ENCODE data around the gene OCA2.

Gene OCA2

DNA sequence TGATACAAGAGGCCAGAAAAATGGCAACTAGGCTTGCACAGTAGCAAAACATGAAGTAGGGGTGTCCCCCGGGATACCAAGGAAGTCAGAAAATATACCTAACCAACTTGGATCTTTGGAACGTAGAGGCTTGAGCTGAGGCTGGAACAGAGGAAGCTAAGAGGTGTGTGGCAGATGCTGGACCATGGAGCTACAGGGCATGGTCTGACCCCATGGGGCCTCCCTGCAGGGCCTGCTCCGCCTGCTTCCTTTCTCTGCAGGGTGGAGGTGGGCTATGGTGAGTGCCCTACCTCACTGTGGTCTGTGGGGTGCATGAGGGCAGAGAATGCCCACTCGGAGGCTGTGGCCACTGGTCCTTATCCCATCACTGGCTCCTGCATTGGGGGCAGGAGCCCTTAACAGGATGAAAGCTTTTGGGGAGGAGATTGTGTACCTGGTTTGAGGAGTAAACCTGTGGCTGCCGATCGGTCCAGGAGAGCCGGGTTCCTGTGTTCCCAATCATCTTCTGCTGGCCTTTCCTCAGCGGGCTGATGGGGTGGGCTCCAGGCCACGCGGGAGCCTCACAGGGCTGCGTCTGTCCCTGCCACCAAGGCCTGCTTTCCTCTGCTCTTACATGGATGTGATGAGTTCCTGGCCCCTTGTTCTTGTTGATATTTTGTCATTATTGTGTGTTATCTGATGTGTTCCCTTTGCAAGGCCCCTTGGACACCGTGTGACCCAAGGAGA is 96.8 kb downstream of the OCA2 start:
- no peak overlapping the region for H3K27ac Mint-ChIP-seq
- no peaks in the 10 kb centered on the region for H3K36me3 Mint-ChIP-seq (ENCODE audit: insufficient read depth)
- peaks cover 6% of the 10 kb centered on the region in 2 donors for H3K27me3 Mint-ChIP-seq
- H3K4me1 Mint-ChIP-seq (ENCODE audit: low read depth in 2 of 2): peaks cover 0 to 2% of the 10 kb centered on the region in 2 donors
- peaks cover 0 to 8% of the 10 kb centered on the region in 2 donors for H3K9me3 Mint-ChIP-seq
- ATAC-seq (replicated peaks) (no peak), DNase-seq (no peak)
- no peak overlapping the region for H3K4me3 Mint-ChIP-seq

DNA sequence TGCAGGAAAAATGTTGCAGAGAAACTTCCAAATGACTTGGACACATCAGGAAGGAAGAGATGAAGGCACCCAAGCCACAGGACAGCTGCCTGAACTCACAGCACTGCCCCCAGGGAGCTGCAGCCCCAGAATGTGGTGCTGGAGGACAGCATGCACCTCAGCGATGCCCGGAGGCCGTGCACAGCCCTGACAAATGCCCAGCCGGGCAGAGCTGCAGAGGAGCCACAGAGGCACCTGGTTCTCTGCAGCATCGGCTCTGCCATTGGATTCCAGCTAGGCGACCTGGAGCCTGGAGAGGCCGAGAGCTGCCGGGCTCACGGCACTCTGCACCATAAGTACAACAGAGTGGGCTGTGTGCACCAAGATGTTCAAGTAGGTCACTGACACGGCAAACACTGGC is 97.5 kb downstream of the OCA2 start:
- Mint-ChIP-seq H3K27me3 (peaks cover 6% of the 10 kb centered on the region in 2 donors), H3K4me3 (no peak overlapping the region), H3K9me3 (peaks cover 0 to 8% of the 10 kb centered on the region in 2 donors), H3K36me3 (ENCODE audit: insufficient read depth) (no peaks in the 10 kb centered on the region), H3K27ac (no peak overlapping the region), H3K4me1 (ENCODE audit: low read depth in 2 of 2) (peaks cover 0 to 2% of the 10 kb centered on the region in 2 donors)
- DNase-seq: no peak
- no peak for ATAC-seq (replicated peaks)

DNA sequence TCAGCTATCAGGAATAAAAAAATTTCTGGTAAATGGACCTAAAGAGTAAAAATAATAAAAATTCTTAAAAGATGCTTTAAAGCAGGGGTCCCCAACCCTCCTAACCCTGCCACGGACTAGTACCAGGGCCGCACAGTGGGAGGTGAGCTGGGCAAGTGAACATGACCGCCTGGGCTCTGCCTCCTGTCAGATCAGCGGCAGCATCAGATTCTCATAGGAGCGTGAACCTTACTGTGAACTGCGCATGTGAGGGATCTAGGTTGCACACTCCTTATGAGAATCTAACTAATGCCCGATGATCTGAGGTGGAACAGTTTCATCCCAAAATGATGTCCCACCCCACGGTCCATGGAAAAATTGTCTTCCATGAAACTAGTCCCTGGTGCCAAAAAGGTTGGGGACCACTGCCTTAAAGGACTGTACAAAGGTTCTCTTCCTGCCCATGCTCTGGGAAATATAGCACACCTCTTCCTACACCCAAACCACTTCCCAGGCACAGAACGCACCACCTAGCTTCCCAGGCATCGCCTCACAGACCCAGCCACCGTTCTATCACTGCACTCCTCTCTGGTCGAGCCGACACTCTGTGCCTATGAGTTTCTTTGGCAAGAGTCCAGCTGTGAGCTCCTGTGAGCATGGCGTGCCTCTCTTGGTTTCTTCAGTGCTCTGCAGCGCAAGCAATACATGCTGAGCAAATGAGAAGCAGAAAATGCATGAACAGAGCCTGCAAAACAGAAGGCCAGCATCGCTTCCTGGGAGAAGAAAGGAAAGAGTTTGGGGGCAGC is 104.9 kb downstream of the OCA2 start:
- H3K9me3 Mint-ChIP-seq: peaks cover 6 to 9% of the 10 kb centered on the region in 2 donors
- no peak overlapping the region for H3K4me3 Mint-ChIP-seq
- ATAC-seq (replicated peaks) (no peak), DNase-seq (no peak)
- no peaks in the 10 kb centered on the region for H3K4me1 Mint-ChIP-seq (ENCODE audit: low read depth in 2 of 2)
- H3K27me3 Mint-ChIP-seq: peaks cover 7 to 26% of the 10 kb centered on the region in 2 donors
- no peaks in the 10 kb centered on the region for H3K36me3 Mint-ChIP-seq (ENCODE audit: insufficient read depth)
- no peak overlapping the region for H3K27ac Mint-ChIP-seq

DNA sequence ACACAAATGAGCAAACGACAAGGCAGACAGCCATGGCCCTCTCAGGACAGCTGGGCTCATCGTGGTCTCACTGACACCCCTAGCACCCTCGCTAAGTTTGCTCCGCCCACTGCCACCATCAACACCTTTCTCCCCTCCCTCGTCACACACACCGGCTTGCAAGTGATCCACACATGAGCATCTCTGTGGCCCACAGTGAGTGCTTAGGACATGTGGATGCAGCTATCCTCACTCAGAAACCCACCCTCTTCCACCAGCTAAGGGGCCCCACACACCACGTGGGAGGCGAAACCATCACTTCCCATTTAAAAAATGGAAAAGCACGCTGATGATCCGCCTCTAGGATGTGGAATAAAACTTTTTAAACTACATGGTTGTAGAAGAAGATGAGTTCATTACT is 105.6 kb downstream of the OCA2 start:
- H3K4me3 Mint-ChIP-seq: no peak overlapping the region
- no peak for ATAC-seq (replicated peaks)
- H3K27ac Mint-ChIP-seq: no peak overlapping the region
- H3K4me1 Mint-ChIP-seq (ENCODE audit: low read depth in 2 of 2): no peaks in the 10 kb centered on the region
- H3K27me3 Mint-ChIP-seq: peaks cover 7 to 28% of the 10 kb centered on the region in 2 donors
- DNase-seq: no peak
- peaks cover 6 to 9% of the 10 kb centered on the region in 2 donors for H3K9me3 Mint-ChIP-seq
- H3K36me3 Mint-ChIP-seq (ENCODE audit: insufficient read depth): no peaks in the 10 kb centered on the region

DNA sequence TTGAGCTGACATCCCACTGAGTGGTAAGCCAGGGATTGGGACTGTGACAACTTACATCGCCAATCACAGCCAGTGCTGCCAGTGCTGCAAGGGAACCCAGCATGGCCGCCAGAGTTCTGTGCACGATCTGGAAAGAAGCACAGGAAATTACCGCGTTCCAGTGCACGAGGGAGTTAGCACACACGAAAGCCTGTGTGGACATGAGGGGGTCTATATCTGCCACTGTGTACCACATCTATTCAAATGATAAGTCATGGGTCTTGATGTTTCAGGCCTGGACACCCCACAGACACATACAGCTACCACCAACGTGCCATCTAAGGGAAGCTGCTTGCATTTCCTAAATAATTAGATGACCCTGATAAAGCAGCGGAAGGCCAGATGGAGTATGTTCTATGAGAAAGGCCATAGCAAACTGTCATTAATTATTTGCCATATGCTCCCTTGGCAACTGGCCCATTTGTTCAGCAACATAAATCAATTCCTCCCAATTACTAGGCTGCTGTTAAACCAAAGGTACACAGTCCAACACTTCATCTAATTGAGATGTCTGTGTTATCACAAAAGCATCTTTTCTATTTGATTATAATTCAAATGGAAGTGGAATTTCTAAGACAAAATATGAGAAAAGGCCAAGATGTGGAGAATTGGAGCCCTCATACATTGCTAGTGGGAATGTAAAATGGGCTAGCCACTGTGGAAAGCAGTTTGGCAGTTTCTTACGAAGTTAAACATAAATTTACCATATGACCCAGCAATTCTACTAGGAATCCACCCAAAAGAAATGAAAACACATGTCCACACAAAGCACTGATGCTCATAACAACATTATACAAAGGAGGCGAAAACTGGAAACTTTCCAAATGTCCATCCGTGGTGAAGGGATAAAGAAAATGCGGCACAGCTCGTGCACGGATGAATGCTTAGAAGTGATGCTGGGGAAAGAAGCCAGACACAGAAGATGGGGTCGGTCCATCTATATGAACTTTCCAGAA is 108.3 kb downstream of the OCA2 start:
- no peaks in the 10 kb centered on the region for H3K4me1 Mint-ChIP-seq (ENCODE audit: low read depth in 2 of 2)
- H3K4me3 Mint-ChIP-seq: no peak overlapping the region
- no peak overlapping the region for H3K27ac Mint-ChIP-seq
- peaks cover 6 to 9% of the 10 kb centered on the region in 2 donors for H3K9me3 Mint-ChIP-seq
- H3K36me3 Mint-ChIP-seq (ENCODE audit: insufficient read depth): no peaks in the 10 kb centered on the region
- DNase-seq: no peak
- ATAC-seq (replicated peaks): no peak
- H3K27me3 Mint-ChIP-seq: peaks cover 13 to 28% of the 10 kb centered on the region in 2 donors

DNA sequence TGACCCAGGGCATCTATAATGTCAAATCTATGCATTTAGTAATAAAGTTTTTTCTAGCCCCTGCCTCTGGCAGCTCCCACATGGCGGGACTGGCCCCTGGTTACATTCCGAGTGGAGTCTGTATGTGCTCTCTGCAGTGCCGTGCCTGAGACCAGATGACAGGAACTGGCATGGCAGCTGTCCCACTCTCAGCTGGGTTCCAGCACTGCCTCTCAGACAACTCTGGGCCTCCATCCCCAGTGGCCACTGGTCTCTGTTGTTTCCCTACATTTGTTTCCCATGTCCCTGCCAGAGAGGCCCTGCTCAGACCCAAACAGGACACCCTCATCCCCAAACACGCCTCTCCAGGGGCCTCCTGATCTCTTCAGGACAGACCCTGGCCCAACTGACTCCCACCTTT is 109.3 kb downstream of the OCA2 start:
- no peak overlapping the region for H3K27ac Mint-ChIP-seq
- H3K36me3 Mint-ChIP-seq (ENCODE audit: insufficient read depth): no peaks in the 10 kb centered on the region
- H3K4me1 Mint-ChIP-seq (ENCODE audit: low read depth in 2 of 2): no peaks in the 10 kb centered on the region
- peaks cover 12 to 25% of the 10 kb centered on the region in 2 donors for H3K27me3 Mint-ChIP-seq
- peaks cover 5% of the 10 kb centered on the region in 2 donors for H3K9me3 Mint-ChIP-seq
- DNase-seq (no peak), ATAC-seq (replicated peaks) (no peak)
- no peak overlapping the region for H3K4me3 Mint-ChIP-seq

DNA sequence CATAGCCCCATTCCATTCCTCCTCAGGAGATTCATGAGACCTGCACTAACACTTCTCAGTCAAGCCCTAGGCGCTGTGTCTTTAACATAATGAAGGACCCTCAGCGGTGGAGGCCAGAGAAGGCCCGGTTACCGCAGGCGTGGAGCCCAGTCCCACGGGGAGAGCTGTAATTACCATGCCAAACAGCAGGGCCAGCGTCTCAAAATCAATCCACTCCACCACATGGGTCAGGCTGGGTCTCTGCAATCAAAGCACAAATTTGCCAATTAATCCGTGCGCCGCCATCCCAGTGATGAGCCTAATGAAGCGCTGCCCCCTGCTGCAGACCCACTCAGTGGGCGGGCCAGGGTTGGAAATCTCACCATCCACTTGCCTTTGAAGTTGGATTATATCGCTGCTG is 109.7 kb downstream of the OCA2 start:
- ATAC-seq (replicated peaks) (no peak), DNase-seq (no peak)
- no peak overlapping the region for H3K4me3 Mint-ChIP-seq
- H3K9me3 Mint-ChIP-seq: peaks cover 1 to 3% of the 10 kb centered on the region in 2 donors
- no peaks in the 10 kb centered on the region for H3K36me3 Mint-ChIP-seq (ENCODE audit: insufficient read depth)
- H3K27me3 Mint-ChIP-seq: peaks cover 8 to 21% of the 10 kb centered on the region in 2 donors
- H3K27ac Mint-ChIP-seq: no peak overlapping the region
- no peaks in the 10 kb centered on the region for H3K4me1 Mint-ChIP-seq (ENCODE audit: low read depth in 2 of 2)

DNA sequence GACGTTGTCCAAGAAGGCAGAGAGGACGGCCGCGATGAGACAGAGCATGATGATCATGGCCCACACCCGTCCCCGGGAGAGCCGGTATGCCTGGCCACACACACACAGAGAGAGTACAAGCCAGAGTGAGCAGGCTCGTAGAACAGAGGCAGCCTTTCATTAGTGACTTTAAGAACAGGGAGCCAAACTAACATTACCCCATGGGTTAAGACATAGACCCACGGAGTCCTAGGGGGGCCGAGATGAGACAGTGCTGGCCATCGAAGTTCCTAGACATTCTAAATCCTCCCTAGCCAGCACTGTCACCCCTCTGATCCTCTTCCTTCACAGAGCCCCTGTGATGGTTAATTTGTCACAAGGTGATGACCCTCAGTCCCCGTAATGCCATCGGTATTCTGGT is 114.0 kb downstream of the OCA2 start:
- ATAC-seq (replicated peaks): no peak
- Mint-ChIP-seq H3K27me3 (peaks cover 6 to 11% of the 10 kb centered on the region in 2 donors), H3K27ac (no peak overlapping the region), H3K9me3 (peaks cover 0 to 4% of the 10 kb centered on the region in 2 donors), H3K36me3 (ENCODE audit: insufficient read depth) (no peaks in the 10 kb centered on the region), H3K4me1 (ENCODE audit: low read depth in 2 of 2) (no peaks in the 10 kb centered on the region), H3K4me3 (no peak overlapping the region)
- DNase-seq: no peak

DNA sequence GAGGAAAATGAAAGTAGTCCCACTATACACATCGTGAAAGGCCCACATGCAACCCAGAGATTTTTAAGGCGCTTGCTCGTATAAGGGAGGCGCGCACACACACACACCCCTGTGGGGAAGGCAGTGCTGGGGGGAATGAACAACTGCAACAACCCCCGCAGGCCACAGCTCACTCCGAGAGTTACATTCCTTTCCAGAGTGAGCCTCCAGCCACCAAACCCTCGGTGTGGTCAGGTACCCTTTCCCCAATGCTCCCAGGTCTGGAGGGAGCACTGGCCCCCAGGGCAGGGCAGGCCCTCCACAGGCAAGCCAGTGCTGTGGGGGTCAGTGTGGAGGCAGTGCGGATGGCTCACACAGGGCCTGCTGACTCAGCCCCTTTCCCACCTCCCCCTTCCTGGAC is 115.6 kb downstream of the OCA2 start:
- Mint-ChIP-seq H3K9me3 (peaks cover 0 to 2% of the 10 kb centered on the region in 2 donors), H3K4me1 (ENCODE audit: low read depth in 2 of 2) (no peaks in the 10 kb centered on the region), H3K4me3 (no peak overlapping the region), H3K36me3 (ENCODE audit: insufficient read depth) (no peaks in the 10 kb centered on the region), H3K27ac (no peak overlapping the region), H3K27me3 (peaks cover 0 to 6% of the 10 kb centered on the region in 2 donors)
- ATAC-seq (replicated peaks): no peak
- no peak for DNase-seq

DNA sequence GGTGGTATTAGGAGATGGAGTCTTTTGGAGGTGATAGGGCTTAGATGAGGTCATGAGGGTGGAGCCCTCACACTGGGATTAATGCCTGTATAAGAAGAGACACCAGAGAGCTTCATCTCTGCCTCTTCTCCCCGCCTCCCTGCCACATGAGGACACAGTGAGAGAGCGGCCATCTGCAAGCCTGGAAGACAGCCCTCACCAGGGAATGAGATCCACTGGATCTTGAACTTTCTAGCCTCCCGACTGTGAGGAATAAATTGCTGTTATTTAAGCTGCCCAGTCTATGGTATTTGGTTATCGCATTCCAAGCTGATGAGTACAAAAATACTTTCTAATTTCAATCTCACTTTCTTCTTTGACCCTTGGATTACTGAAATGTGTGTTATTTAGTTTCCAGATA is 121.4 kb downstream of the OCA2 start:
- DNase-seq (no peak), ATAC-seq (replicated peaks) (no peak)
- peaks cover 0 to 2% of the 10 kb centered on the region in 2 donors for H3K9me3 Mint-ChIP-seq
- no peak overlapping the region for H3K27ac Mint-ChIP-seq
- H3K27me3 Mint-ChIP-seq: no peaks in the 10 kb centered on the region
- H3K4me3 Mint-ChIP-seq: no peak overlapping the region
- no peaks in the 10 kb centered on the region for H3K4me1 Mint-ChIP-seq (ENCODE audit: low read depth in 2 of 2)
- no peaks in the 10 kb centered on the region for H3K36me3 Mint-ChIP-seq (ENCODE audit: insufficient read depth)

DNA sequence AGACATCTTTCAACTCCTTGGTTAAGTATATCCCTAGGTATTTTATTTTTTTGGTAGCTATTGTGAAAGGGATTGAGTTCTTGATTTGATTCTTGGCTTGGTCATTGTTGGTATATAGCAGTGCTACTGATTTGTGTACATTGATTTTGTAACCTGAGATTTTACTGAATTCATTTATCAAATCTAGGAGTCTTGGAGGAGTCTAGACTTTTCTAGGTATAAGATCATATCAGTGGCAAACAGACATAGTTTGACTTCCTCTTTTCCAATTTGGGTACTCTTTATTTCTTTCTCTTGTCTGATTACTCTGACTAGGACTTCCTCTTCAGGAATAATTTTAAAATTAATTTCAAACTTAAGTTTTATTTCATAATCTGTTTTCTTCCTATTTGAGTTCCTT is 125.2 kb downstream of the OCA2 start:
- Mint-ChIP-seq H3K27me3 (no peaks in the 10 kb centered on the region), H3K9me3 (peaks cover 1 to 20% of the 10 kb centered on the region in 2 donors), H3K36me3 (ENCODE audit: insufficient read depth) (no peaks in the 10 kb centered on the region), H3K4me3 (no peak overlapping the region), H3K4me1 (ENCODE audit: low read depth in 2 of 2) (no peaks in the 10 kb centered on the region), H3K27ac (no peak overlapping the region)
- no peak for DNase-seq
- no peak for ATAC-seq (replicated peaks)

DNA sequence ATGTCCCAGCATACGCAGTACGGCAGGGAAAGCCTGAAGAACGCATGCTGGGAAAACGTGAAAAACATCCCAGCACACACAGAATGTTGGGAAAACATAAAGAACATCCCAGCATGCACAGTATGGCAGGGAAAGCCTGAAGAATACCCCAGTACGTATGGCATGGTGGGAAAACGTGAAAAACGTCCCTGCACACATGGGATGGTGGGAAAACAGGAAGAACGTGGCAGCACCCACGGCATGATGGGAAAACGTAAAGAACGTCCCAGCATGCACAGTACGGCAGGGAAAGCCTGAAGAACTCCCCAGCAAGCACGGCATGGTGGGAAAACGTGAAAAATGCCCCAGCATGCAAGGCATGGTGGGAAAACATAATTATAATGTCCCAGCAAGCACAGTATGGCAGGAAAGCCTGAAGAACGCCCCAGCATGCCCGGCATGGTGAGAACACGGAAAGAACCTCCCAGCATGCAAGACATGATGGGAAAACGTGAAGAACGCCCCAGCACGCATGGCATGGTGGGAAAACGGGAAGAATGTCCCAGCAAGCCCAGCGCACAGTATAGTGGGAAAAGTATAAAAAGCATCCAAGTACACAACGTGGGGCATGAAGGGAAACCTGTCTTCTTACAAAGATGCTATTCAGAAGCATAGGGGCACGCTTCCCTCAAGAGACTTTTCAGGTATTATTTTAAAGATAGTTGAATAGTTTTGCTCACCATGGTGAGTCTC is 128.3 kb downstream of the OCA2 start:
- no peak for ATAC-seq (replicated peaks)
- Mint-ChIP-seq H3K4me1 (ENCODE audit: low read depth in 2 of 2) (no peaks in the 10 kb centered on the region), H3K27me3 (no peaks in the 10 kb centered on the region), H3K27ac (no peak overlapping the region), H3K9me3 (peaks cover 1 to 20% of the 10 kb centered on the region in 2 donors), H3K36me3 (ENCODE audit: insufficient read depth) (peaks cover 8% of the 10 kb centered on the region), H3K4me3 (no peak overlapping the region)
- DNase-seq: no peak

DNA sequence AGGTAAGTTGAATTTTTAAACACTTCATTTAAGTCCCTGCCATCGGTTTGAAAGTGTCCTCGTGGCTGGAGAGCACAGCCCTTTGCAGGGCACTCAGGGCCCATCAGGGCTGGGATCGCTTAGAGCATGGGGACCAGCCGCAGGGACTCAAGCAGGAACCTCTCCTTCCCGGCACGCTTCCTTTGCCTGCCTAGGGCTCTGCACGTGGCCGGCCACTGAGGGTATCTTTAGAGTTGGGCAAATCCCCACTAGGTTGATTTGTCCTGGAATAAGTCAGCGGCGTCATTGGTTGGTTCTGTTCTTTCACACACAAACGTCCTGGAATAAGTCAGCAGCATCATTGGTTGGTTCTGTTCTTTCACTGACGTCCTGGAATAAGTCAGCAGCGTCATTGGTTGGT is 131.6 kb downstream of the OCA2 start:
- peaks cover 8% of the 10 kb centered on the region for H3K36me3 Mint-ChIP-seq (ENCODE audit: insufficient read depth)
- no peak for ATAC-seq (replicated peaks)
- no peaks in the 10 kb centered on the region for H3K4me1 Mint-ChIP-seq (ENCODE audit: low read depth in 2 of 2)
- no peak overlapping the region for H3K4me3 Mint-ChIP-seq
- H3K9me3 Mint-ChIP-seq: peaks cover 1 to 20% of the 10 kb centered on the region in 2 donors
- H3K27ac Mint-ChIP-seq: no peak overlapping the region
- H3K27me3 Mint-ChIP-seq: no peaks in the 10 kb centered on the region
- DNase-seq: no peak

All from effector memory CD8-positive, alpha-beta T cell (primary cell).